ENCODE measurements around the gene HIKESHI.

Gene HIKESHI

DNA sequence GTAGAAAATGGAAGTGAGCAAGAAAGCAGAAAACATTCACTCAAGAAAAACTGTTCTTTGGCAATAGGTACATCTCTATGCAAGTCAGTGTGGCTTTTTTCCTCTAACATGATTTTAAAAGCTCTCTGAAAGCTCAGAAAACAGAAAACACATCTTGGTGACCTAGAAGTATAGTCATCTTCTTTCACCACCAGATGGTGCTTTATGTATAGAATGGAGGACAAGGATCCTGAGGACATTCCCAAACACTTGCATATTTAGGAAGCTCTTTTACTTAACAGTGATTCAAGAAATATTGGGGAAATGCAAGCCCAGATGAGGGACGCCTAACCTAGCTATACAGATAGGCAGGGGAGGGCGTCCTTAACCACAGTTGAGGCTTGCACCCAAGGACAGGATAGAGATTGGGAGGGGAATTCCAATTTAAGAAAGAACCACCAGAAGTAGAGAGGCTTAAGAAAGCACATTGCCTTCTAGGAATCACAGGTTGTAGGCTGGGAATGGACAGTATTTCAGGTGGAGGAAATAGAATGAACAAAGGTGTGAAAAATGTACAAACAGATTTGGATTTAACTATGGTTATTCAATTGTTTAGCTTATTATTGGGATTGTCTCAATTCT is 58.8 kb downstream of the HIKESHI start:
- H3K9me3 ChIP-seq (ENCODE audit: low read length): no peaks in the 10 kb centered on the region
- H3K9ac ChIP-seq (ENCODE audit: low read length): no peak overlapping the region
- no peaks in the 10 kb centered on the region for H3K4me1 ChIP-seq (ENCODE audit: insufficient read depth, low read length)
- H3K36me3 ChIP-seq (ENCODE audit: insufficient read depth, low read length): no peaks in the 10 kb centered on the region
- no peak overlapping the region for H3K27ac ChIP-seq (ENCODE audit: low read depth, low read length)
- H3K27me3 ChIP-seq (ENCODE audit: control insufficient read depth in 1 of 2, insufficient read depth in 2 of 2, low read length in 2 of 2): no peaks in the 10 kb centered on the region
- H3K4me3 ChIP-seq (ENCODE audit: low read depth in 1 of 2, low read length in 2 of 2): no peak overlapping the region

DNA sequence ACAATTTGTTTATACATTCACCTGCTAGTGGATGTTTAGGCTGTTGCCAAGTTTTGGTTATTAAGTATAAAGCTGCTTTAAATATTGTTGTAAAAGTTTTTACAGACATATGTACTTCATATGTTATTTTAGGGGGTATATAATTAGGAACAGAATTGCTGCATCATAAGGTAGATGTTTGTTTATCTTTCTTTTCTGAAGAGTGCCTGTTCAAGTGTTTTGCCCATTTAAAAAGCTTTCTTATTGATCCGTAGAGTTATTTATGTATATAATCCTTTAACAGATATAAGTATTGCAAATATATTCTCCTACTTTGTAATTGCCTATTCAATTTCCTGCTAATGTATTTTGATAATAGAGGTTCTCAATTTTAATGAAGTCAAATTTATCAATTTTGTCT is 61.4 kb downstream of the HIKESHI start:
- no peaks in the 10 kb centered on the region for H3K9me3 ChIP-seq (ENCODE audit: low read length)
- H3K4me3 ChIP-seq (ENCODE audit: low read depth in 1 of 2, low read length in 2 of 2): no peak overlapping the region
- no peak overlapping the region for H3K9ac ChIP-seq (ENCODE audit: low read length)
- H3K27me3 ChIP-seq (ENCODE audit: control insufficient read depth in 1 of 2, insufficient read depth in 2 of 2, low read length in 2 of 2): no peaks in the 10 kb centered on the region
- H3K4me1 ChIP-seq (ENCODE audit: insufficient read depth, low read length): no peaks in the 10 kb centered on the region
- H3K36me3 ChIP-seq (ENCODE audit: insufficient read depth, low read length): no peaks in the 10 kb centered on the region
- H3K27ac ChIP-seq (ENCODE audit: low read depth, low read length): no peak overlapping the region

DNA sequence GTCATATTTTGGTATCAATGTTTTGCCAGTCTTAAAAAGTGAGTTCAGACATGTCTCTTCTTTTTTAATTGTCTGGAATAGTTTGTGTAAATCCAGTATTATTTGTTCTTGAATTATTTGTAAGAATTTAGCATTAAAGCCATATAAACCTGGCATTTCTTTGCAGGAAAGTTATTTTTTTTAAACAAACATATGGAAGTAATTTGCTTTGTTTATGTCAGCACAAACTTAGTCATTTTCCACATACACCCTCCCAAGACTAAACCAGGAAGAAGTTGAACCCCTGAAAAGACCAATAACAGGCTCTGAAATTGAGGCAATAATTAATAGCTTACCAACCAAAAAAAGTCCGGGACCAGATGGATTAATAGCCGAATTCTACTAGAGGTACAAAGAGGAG is 63.5 kb downstream of the HIKESHI start:
- no peak overlapping the region for H3K4me3 ChIP-seq (ENCODE audit: low read depth in 1 of 2, low read length in 2 of 2)
- no peak overlapping the region for H3K27ac ChIP-seq (ENCODE audit: low read depth, low read length)
- no peak overlapping the region for H3K9ac ChIP-seq (ENCODE audit: low read length)
- no peaks in the 10 kb centered on the region for H3K9me3 ChIP-seq (ENCODE audit: low read length)
- no peaks in the 10 kb centered on the region for H3K36me3 ChIP-seq (ENCODE audit: insufficient read depth, low read length)
- no peaks in the 10 kb centered on the region for H3K4me1 ChIP-seq (ENCODE audit: insufficient read depth, low read length)
- H3K27me3 ChIP-seq (ENCODE audit: control insufficient read depth in 1 of 2, insufficient read depth in 2 of 2, low read length in 2 of 2): no peaks in the 10 kb centered on the region

DNA sequence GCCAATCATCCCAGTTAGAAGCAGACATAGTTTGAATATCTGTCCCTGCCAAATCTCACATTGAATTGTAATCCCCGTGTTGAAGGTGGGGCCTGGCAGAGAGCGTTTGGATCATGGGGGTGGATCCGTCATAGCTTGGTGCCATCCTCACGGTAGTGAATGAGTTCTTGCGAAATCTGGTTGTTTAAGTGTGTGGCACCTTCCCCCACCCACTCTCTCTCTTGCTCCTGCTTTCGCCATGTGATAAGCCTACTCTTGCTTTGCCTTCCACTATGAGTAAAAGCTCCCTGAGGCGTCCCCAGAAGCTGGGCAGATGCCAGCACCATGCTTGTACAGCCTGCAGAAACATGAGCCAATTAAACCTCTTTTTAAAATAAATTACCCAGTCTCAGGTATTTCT is 67.6 kb downstream of the HIKESHI start:
- H3K9me3 ChIP-seq (ENCODE audit: low read length): no peaks in the 10 kb centered on the region
- no peak overlapping the region for H3K27ac ChIP-seq (ENCODE audit: low read depth, low read length)
- no peaks in the 10 kb centered on the region for H3K36me3 ChIP-seq (ENCODE audit: insufficient read depth, low read length)
- no peak overlapping the region for H3K4me3 ChIP-seq (ENCODE audit: low read depth in 1 of 2, low read length in 2 of 2)
- H3K4me1 ChIP-seq (ENCODE audit: insufficient read depth, low read length): no peaks in the 10 kb centered on the region
- H3K27me3 ChIP-seq (ENCODE audit: control insufficient read depth in 1 of 2, insufficient read depth in 2 of 2, low read length in 2 of 2): no peaks in the 10 kb centered on the region
- no peak overlapping the region for H3K9ac ChIP-seq (ENCODE audit: low read length)

DNA sequence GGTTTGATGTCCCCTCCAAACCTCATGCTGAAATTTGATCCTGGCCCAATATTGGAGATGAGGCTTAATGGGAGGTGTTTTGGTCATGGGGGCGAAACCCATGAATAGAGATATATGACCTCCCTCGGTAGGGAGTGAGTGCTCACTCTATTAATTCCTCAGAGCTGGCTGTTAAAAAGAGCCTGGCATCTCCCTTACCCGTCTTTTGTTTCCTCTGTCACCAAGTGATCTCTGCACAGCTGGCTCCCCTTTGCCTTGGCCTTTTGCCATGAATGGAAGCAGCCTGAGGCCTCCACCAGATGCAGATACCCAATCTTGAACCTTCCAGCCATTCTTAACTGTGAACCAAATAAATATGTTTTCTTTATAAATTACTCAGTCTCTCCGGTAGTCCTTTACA is 68.1 kb downstream of the HIKESHI start:
- H3K9me3 ChIP-seq (ENCODE audit: low read length): no peaks in the 10 kb centered on the region
- H3K9ac ChIP-seq (ENCODE audit: low read length): no peak overlapping the region
- no peak overlapping the region for H3K4me3 ChIP-seq (ENCODE audit: low read depth in 1 of 2, low read length in 2 of 2)
- H3K27me3 ChIP-seq (ENCODE audit: control insufficient read depth in 1 of 2, insufficient read depth in 2 of 2, low read length in 2 of 2): no peaks in the 10 kb centered on the region
- no peak overlapping the region for H3K27ac ChIP-seq (ENCODE audit: low read depth, low read length)
- no peaks in the 10 kb centered on the region for H3K36me3 ChIP-seq (ENCODE audit: insufficient read depth, low read length)
- H3K4me1 ChIP-seq (ENCODE audit: insufficient read depth, low read length): no peaks in the 10 kb centered on the region

DNA sequence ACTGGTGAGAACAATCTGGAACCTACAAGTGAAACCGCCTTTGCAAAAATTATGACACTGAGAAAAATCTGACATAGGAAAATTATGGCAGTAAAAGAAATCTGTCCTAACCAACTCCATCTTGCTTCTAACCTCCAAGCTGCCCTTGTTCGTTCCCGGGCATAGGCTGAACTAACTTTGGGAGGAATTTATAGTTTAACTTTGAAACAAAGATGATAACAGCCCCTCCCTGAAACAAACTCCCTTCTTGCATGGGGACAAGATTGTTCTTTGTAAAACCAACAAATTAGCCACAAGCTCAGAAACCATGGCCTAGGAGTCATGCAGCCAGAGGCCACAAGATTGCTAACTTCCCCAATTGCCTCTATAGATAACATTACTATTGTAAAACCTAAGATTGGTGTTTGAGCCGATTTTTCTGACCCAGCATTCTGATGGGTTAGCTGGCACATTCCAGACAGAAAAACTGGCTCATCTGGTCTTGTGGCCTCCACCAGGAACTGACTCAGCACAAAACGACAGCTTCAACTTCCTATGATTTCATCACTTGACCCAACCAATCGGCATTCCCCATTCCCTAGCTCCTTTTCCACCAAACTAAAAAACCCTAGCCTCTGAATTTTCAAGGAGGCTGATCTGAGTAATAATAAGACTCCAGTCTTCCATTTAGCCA is 69.0 kb downstream of the HIKESHI start:
- Histone ChIP-seq H3K4me1 (ENCODE audit: insufficient read depth, low read length) (no peaks in the 10 kb centered on the region), H3K27ac (ENCODE audit: low read depth, low read length) (no peak overlapping the region), H3K9ac (ENCODE audit: low read length) (no peak overlapping the region), H3K36me3 (ENCODE audit: insufficient read depth, low read length) (no peaks in the 10 kb centered on the region), H3K27me3 (ENCODE audit: control insufficient read depth in 1 of 2, insufficient read depth in 2 of 2, low read length in 2 of 2) (no peaks in the 10 kb centered on the region), H3K4me3 (ENCODE audit: low read depth in 1 of 2, low read length in 2 of 2) (no peak overlapping the region), H3K9me3 (ENCODE audit: low read length) (no peaks in the 10 kb centered on the region)

DNA sequence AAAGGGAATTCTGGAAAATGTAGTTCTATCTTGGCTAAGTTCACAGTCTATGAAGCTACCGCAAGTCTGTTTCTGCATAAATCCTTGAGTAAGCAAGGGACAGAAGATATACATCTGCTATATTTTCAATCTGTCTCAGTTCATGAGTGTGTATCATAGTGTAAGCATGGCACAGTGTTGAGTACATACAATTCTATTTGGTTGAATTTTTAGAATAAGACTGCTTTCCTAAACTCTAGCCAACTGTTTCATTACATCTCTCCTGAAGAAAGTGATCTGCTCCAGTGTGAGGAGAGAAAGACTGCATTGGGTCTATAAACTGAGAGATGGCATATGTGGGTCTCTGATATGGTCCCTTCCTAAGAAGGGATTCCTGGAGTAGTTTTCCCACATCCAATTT is 70.0 kb downstream of the HIKESHI start:
- Histone ChIP-seq H3K9ac (ENCODE audit: low read length) (no peak overlapping the region), H3K36me3 (ENCODE audit: insufficient read depth, low read length) (no peaks in the 10 kb centered on the region), H3K27me3 (ENCODE audit: control insufficient read depth in 1 of 2, insufficient read depth in 2 of 2, low read length in 2 of 2) (no peaks in the 10 kb centered on the region), H3K4me3 (ENCODE audit: low read depth in 1 of 2, low read length in 2 of 2) (no peak overlapping the region), H3K9me3 (ENCODE audit: low read length) (no peaks in the 10 kb centered on the region), H3K4me1 (ENCODE audit: insufficient read depth, low read length) (no peaks in the 10 kb centered on the region), H3K27ac (ENCODE audit: low read depth, low read length) (no peak overlapping the region)

DNA sequence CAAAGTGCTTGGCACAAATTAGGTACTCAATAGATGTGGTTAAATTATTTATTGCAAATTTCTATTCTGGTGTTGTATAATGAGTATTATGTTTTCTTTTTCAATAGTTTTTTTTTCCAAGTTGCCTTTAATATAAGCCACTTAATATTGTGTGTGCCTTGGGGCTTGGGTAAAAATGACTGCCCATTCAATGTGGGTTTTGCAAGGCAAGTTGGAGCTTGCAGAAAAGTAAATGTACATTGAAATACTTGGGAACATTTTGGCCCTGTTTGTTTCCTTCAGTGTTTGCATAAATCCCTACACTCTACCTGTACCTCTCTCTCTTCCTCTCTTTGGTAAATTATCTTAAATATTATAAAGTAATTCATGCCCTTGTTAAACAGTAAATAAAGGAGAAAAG is 70.5 kb downstream of the HIKESHI start:
- no peak overlapping the region for H3K4me3 ChIP-seq (ENCODE audit: low read depth in 1 of 2, low read length in 2 of 2)
- no peaks in the 10 kb centered on the region for H3K4me1 ChIP-seq (ENCODE audit: insufficient read depth, low read length)
- H3K27ac ChIP-seq (ENCODE audit: low read depth, low read length): no peak overlapping the region
- H3K9me3 ChIP-seq (ENCODE audit: low read length): no peaks in the 10 kb centered on the region
- H3K27me3 ChIP-seq (ENCODE audit: control insufficient read depth in 1 of 2, insufficient read depth in 2 of 2, low read length in 2 of 2): no peaks in the 10 kb centered on the region
- H3K9ac ChIP-seq (ENCODE audit: low read length): no peak overlapping the region
- no peaks in the 10 kb centered on the region for H3K36me3 ChIP-seq (ENCODE audit: insufficient read depth, low read length)

DNA sequence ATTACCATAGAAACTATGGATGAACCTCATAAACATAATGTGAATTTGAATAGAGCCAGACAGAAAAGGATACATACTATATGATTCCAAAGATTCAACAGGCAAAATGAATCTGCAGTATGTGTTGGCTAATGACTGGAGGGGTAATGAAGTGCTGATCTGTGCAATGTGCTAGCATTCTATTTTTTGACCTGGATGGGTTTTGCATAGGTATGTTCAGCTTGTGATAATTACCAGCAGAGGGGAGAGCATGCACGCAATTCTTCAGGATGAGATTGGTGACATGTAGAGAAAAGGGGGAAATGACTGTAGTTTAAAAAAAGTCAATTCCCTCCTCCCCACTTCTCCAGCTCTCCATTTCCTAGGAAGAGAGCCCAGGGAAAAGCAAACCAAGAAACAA is 72.0 kb downstream of the HIKESHI start:
- Histone ChIP-seq H3K4me3 (ENCODE audit: low read depth in 1 of 2, low read length in 2 of 2) (no peak overlapping the region), H3K9ac (ENCODE audit: low read length) (no peak overlapping the region)

DNA sequence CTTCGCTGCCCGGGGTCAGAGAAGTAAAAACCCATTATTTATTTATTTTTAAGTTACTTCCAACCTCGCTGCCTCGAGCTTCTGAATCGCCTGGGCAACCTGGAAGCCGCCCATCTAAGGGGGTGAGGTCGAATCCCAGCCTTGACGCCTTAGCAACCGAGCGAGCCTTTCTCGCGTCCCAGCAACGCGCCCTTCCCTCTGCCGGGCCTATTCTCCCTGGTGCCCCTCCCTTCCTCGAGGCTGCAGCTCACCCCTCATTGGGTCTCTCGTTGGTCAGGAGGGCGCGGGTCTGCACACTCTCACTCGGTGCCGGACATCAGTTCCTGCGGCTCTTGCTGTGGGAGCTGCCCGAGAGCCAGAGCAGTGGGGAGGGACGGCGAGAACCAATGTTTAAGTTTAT is 72.5 kb downstream of the HIKESHI start, which contains the start of gene CCDC81:
TSS of gene CCDC81 (plus strand) at position 302 of the 400 bp plus-strand sequence. CDS start 277 bp downstream, outside the sequence.
- no peak within 1 kb of the TSS for H3K9ac ChIP-seq (ENCODE audit: low read length)
- H3K4me3 ChIP-seq (ENCODE audit: low read depth in 1 of 2, low read length in 2 of 2): no peak within 1 kb of the TSS
- H3K27ac ChIP-seq (ENCODE audit: low read depth, low read length): no peak within 1 kb of the TSS
- no peaks in the 10 kb centered on the region for H3K4me1 ChIP-seq (ENCODE audit: insufficient read depth, low read length)
- no peaks in the 10 kb centered on the region for H3K27me3 ChIP-seq (ENCODE audit: control insufficient read depth in 1 of 2, insufficient read depth in 2 of 2, low read length in 2 of 2)
- no peaks in the 10 kb centered on the region for H3K36me3 ChIP-seq (ENCODE audit: insufficient read depth, low read length)
- H3K9me3 ChIP-seq (ENCODE audit: low read length): no peaks in the 10 kb centered on the region

More for the DNA sequence above, 72.0 kb downstream of the HIKESHI start:
- no peak overlapping the region for H3K27ac ChIP-seq (ENCODE audit: low read depth, low read length)
- no peaks in the 10 kb centered on the region for H3K36me3 ChIP-seq (ENCODE audit: insufficient read depth, low read length)
- no peaks in the 10 kb centered on the region for H3K4me1 ChIP-seq (ENCODE audit: insufficient read depth, low read length)
- no peaks in the 10 kb centered on the region for H3K9me3 ChIP-seq (ENCODE audit: low read length)
- H3K27me3 ChIP-seq (ENCODE audit: control insufficient read depth in 1 of 2, insufficient read depth in 2 of 2, low read length in 2 of 2): no peaks in the 10 kb centered on the region

DNA sequence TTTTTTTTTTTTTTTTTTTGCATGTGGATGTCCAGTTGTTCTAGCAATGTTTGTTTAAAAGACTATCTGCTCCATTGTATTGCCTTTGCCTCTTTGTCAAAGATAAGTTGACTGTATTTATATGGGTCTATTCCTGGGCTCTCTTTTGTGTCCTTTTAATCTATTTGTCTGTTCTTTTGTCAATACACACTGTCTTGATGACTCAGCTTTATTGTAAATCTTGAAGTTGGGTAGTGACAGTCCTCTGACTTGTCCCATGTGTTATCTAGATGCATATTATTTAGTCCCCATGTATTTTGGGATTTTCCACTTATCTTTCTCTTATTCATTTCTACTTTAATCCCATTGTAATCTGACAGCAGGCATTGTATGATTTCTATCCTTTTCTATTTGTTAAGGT is 75.9 kb downstream of the HIKESHI start:
- Histone ChIP-seq H3K9ac (ENCODE audit: low read length) (no peak overlapping the region), H3K27ac (ENCODE audit: low read depth, low read length) (no peak overlapping the region), H3K9me3 (ENCODE audit: low read length) (no peaks in the 10 kb centered on the region), H3K36me3 (ENCODE audit: insufficient read depth, low read length) (no peaks in the 10 kb centered on the region), H3K4me1 (ENCODE audit: insufficient read depth, low read length) (no peaks in the 10 kb centered on the region), H3K4me3 (ENCODE audit: low read depth in 1 of 2, low read length in 2 of 2) (no peak overlapping the region), H3K27me3 (ENCODE audit: control insufficient read depth in 1 of 2, insufficient read depth in 2 of 2, low read length in 2 of 2) (no peaks in the 10 kb centered on the region)

Data from muscle layer of colon (tissue), 2 donors.